ENCODE measurements around the gene HINT1.

DNA sequence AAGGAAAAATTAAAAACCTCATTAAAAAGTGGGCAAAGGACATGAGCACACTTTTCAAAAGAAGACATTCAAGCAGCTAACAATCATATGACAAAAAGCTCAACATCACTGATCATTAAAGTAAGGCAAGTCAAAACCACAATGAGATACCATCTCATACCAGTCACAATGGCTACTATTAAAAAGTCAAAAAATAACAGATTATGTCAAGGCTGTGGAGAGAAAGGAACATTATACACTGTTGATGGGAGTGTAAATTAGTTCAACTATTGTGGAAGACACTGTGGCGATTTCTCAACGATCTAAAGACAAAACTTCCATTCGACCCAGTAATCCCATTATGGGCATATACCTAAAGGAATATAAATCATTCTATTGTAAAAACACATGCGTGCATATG lies 35.8 kb downstream of the HINT1 start:
- TF ChIP-seq, protein P1, sequence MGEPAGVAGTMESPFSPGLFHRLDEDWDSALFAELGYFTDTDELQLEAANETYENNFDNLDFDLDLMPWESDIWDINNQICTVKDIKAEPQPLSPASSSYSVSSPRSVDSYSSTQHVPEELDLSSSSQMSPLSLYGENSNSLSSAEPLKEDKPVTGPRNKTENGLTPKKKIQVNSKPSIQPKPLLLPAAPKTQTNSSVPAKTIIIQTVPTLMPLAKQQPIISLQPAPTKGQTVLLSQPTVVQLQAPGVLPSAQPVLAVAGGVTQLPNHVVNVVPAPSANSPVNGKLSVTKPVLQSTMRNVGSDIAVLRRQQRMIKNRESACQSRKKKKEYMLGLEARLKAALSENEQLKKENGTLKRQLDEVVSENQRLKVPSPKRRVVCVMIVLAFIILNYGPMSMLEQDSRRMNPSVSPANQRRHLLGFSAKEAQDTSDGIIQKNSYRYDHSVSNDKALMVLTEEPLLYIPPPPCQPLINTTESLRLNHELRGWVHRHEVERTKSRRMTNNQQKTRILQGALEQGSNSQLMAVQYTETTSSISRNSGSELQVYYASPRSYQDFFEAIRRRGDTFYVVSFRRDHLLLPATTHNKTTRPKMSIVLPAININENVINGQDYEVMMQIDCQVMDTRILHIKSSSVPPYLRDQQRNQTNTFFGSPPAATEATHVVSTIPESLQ (CRISPR knock-in tag; IDR thresholded peaks at IDR 0.05), result no peak
- no peak for TF ChIP-seq RNF2 (IDR thresholded peaks at IDR 0.05)
- TF ChIP-seq TGIF2 (CRISPR knock-in tag; IDR thresholded peaks at IDR 0.05), result no peak
- TF ChIP-seq TCF7 (IDR thresholded peaks at IDR 0.05; ENCODE audit: borderline replicate concordance), result no peak
- no peak for TF ChIP-seq ZNF584 (CRISPR knock-in tag; IDR thresholded peaks at IDR 0.05; ENCODE audit: low read depth)
- TF ChIP-seq IFI16 (CRISPR knock-in tag; IDR thresholded peaks at IDR 0.05), result no peak

Measured in K562 (cell line).